Measurements from ENCODE around the gene MECP2. TPM values are rescaled to one million over a fixed set of nuclear protein-coding genes. Genes with fewer than 3 reads are reported as not detected.

Gene MECP2
- total and polyA plus RNA-seq, 10 of the 15 experiments (the other 5 are each of a cell fraction or from before 2014, with no cell fraction given) = 1.3 to 32.7 (median 13.7) TPM

- Histone ChIP-seq H3K27ac (ENCODE audit: control insufficient read depth, insufficient read depth) (no peak overlapping the region; the same call in 1 of the 2 replicates), H3K4me2 (ENCODE audit: control insufficient read depth, insufficient read depth) (no peak overlapping the region)
- in situ Hi-C loops (cut with MboI) = no loop called here
These were observed 90.6 kb downstream of the MECP2 start for GRCh38 chrX:154006947-154007346.

GRCh38 chrX:154004315-154004714 is 93.2 kb downstream of the MECP2 start:
- SMC1A ChIA-PET (ENCODE audit: uncharacterized antibody, unreplicated experiment) = interaction anchor here (0.8 to 4.0 kb wide), 5 partner anchors 8 to 31 kb away, joined by 3 to 27 read pairs (median 3); no protein-coding TSS in a partner anchor
- no peak for FAIRE-seq
- Histone ChIP-seq H3K79me2 (ENCODE audit: control insufficient read depth, insufficient read depth, low read length) (no peaks in the 10 kb centered on the region), H3K4me1 (ENCODE audit: control insufficient read depth, insufficient read depth, low read length) (peaks cover 20% of the 10 kb centered on the region), H3K4me2 (ENCODE audit: control insufficient read depth, insufficient read depth) (peak overlapping the region; percentile 54), H3K27ac (ENCODE audit: control insufficient read depth, insufficient read depth) (peak overlapping the region; percentile 62), H4K20me1 (ENCODE audit: control insufficient read depth, insufficient read depth) (no peaks in the 10 kb centered on the region), H3K36me3 (ENCODE audit: control insufficient read depth in 2 of 2, insufficient read depth in 2 of 2, low read length in 1 of 2) (no peaks in the 10 kb centered on the region), H3K9me3 (replicated peaks; ENCODE audit: control insufficient read depth, insufficient read depth, low read length) (no peaks in the 10 kb centered on the region), H2AFZ (ENCODE audit: control insufficient read depth, low read depth, low read length) (no peak overlapping the region), H3K9ac (ENCODE audit: control insufficient read depth, insufficient read depth, low read length) (no peak overlapping the region), H3K27me3 (replicated peaks in 1 of 2; ENCODE audit: control insufficient read depth in 2 of 2, insufficient read depth in 2 of 2, low read length in 1 of 2) (no peaks in the 10 kb centered on the region), H3K4me3 (no peak overlapping the region)
- CTCF ChIA-PET = interaction anchor here (0.8 to 2.8 kb wide), 4 partner anchors 9 to 31 kb away, joined by 3 to 14 read pairs (median 3); partner anchors contain the start of gene TMEM187
- in situ Hi-C loops (cut with MboI) (no loop called here), intact Hi-C loops (cut with micrococcal nuclease; ENCODE audit: unreplicated experiment) (loop anchor here (1.0 kb wide), 1 partner anchor 20 kb away; no protein-coding TSS in a partner anchor)
- RAD21 ChIA-PET (ENCODE audit: unreplicated experiment) = interaction anchor here (0.9 to 2.2 kb wide), 6 partner anchors 18 to 36 kb away, joined by 3 to 11 read pairs (median 6); partner anchors contain the start of genes HCFC1 and TMEM187
- no TSS peak for BruUV-seq (replicated peaks)
- POLR2A ChIA-PET = interaction anchor here (0.6 to 2.5 kb wide), 9 partner anchors 16 to 497 kb away, joined by 3 to 10 read pairs (median 5); partner anchors contain the start of gene ARHGAP4
- no peak for DNase-seq (ENCODE audit: low read depth, low spot score)
- ATAC-seq = peak; percentile 50
- 6% methylated on average over 11 of the region's 11 CpGs for WGBS (ENCODE audit: insufficient coverage, insufficient replicate concordance, low lambda C conversion rate, missing lambda C conversion rate)
- TF ChIP-seq, protein P1, sequence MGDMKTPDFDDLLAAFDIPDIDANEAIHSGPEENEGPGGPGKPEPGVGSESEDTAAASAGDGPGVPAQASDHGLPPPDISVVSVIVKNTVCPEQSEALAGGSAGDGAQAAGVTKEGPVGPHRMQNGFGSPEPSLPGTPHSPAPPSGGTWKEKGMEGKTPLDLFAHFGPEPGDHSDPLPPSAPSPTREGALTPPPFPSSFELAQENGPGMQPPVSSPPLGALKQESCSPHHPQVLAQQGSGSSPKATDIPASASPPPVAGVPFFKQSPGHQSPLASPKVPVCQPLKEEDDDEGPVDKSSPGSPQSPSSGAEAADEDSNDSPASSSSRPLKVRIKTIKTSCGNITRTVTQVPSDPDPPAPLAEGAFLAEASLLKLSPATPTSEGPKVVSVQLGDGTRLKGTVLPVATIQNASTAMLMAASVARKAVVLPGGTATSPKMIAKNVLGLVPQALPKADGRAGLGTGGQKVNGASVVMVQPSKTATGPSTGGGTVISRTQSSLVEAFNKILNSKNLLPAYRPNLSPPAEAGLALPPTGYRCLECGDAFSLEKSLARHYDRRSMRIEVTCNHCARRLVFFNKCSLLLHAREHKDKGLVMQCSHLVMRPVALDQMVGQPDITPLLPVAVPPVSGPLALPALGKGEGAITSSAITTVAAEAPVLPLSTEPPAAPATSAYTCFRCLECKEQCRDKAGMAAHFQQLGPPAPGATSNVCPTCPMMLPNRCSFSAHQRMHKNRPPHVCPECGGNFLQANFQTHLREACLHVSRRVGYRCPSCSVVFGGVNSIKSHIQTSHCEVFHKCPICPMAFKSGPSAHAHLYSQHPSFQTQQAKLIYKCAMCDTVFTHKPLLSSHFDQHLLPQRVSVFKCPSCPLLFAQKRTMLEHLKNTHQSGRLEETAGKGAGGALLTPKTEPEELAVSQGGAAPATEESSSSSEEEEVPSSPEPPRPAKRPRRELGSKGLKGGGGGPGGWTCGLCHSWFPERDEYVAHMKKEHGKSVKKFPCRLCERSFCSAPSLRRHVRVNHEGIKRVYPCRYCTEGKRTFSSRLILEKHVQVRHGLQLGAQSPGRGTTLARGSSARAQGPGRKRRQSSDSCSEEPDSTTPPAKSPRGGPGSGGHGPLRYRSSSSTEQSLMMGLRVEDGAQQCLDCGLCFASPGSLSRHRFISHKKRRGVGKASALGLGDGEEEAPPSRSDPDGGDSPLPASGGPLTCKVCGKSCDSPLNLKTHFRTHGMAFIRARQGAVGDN (IDR thresholded peaks at IDR 0.05) = 0 out of 2 replicates have a peak, but pooled peaks have one; percentile 35
- TF ChIP-seq IKZF1 (conservative IDR thresholded peaks at IDR 0.05) = peak; percentile 50; the same call in 1 of the 2 replicates

More at GRCh38 chrX:154006947-154007346, 90.6 kb downstream of the MECP2 start:
- no peak overlapping the region for H3K9ac ChIP-seq (ENCODE audit: control insufficient read depth, insufficient read depth, low read length)
- no peaks in the 10 kb centered on the region for H4K20me1 ChIP-seq (ENCODE audit: control insufficient read depth, insufficient read depth)
- BruUV-seq (replicated peaks) = no TSS peak
- FAIRE-seq (no peak), DNase-seq (ENCODE audit: low read depth, low spot score) (no peak), ATAC-seq (no peak)
- ChIA-PET CTCF (interaction anchor here (1.1 to 1.7 kb wide), 4 partner anchors 14 to 82 kb away, joined by 3 to 8 read pairs (median 6); partner anchors contain the start of gene HCFC1), RAD21 (ENCODE audit: unreplicated experiment) (interaction anchor here (1.1 to 2.3 kb wide), 8 partner anchors 12 to 82 kb away, joined by 3 to 31 read pairs (median 7); no protein-coding TSS in a partner anchor), SMC1A (ENCODE audit: uncharacterized antibody, unreplicated experiment) (interaction anchor here (1.0 to 2.5 kb wide), 5 partner anchors 12 to 40 kb away, joined by 3 to 14 read pairs (median 3); no protein-coding TSS in a partner anchor), POLR2A (interaction anchor here (0.6 to 2.1 kb wide), 8 partner anchors 11 to 39 kb away, joined by 3 to 10 read pairs (median 6); no protein-coding TSS in a partner anchor)
- 91% methylated on average over 20 of the region's 20 CpGs for WGBS (ENCODE audit: insufficient coverage, insufficient replicate concordance, low lambda C conversion rate, missing lambda C conversion rate)
- H3K4me3 ChIP-seq = no peak overlapping the region
- intact Hi-C loops (cut with micrococcal nuclease; ENCODE audit: unreplicated experiment) = no loop called here
- H3K79me2 ChIP-seq (ENCODE audit: control insufficient read depth, insufficient read depth, low read length) = no peaks in the 10 kb centered on the region
- no peak overlapping the region for H2AFZ ChIP-seq (ENCODE audit: control insufficient read depth, low read depth, low read length)
- no peaks in the 10 kb centered on the region for H3K9me3 ChIP-seq (replicated peaks; ENCODE audit: control insufficient read depth, insufficient read depth, low read length)
- TF ChIP-seq FOXM1 (IDR thresholded peaks at IDR 0.05; ENCODE audit: low read depth, low read length) = no peak
- TF ChIP-seq, protein P2, sequence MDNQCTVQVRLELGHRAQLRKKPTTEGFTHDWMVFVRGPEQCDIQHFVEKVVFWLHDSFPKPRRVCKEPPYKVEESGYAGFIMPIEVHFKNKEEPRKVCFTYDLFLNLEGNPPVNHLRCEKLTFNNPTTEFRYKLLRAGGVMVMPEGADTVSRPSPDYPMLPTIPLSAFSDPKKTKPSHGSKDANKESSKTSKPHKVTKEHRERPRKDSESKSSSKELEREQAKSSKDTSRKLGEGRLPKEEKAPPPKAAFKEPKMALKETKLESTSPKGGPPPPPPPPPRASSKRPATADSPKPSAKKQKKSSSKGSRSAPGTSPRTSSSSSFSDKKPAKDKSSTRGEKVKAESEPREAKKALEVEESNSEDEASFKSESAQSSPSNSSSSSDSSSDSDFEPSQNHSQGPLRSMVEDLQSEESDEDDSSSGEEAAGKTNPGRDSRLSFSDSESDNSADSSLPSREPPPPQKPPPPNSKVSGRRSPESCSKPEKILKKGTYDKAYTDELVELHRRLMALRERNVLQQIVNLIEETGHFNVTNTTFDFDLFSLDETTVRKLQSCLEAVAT (IDR thresholded peaks at IDR 0.05) = peak; percentile 25
- H3K4me1 ChIP-seq (ENCODE audit: control insufficient read depth, insufficient read depth, low read length) = peaks cover 18% of the 10 kb centered on the region
- H3K27me3 ChIP-seq (replicated peaks in 1 of 2; ENCODE audit: control insufficient read depth in 2 of 2, insufficient read depth in 2 of 2, low read length in 1 of 2) = no peaks in the 10 kb centered on the region
- no peaks in the 10 kb centered on the region; a peak in 2 of 4 replicates for H3K36me3 ChIP-seq (ENCODE audit: control insufficient read depth in 2 of 2, insufficient read depth in 2 of 2, low read length in 1 of 2)

All from GM12878 (cell line).